Measurements from ENCODE around the gene ROPN1B.

- TF ChIP-seq CTCF (IDR thresholded peaks at IDR 0.05; ENCODE audit: low read depth, low read length): no peak
- TF ChIP-seq EZH2phosphoT487 (IDR thresholded peaks at IDR 0.05; ENCODE audit: low read depth): no peak
Measured at GRCh38 chr3:126030455-126030854, 61.5 kb downstream of the ROPN1B start.

Measured in OCI-LY3 (cell line).